ENCODE results near the gene IL32. TPM values are rescaled to one million over a fixed set of nuclear protein-coding genes. Genes with fewer than 3 reads are reported as not detected.

IL32 gene
- total RNA-seq, 1 experiment from 2014 or later: 4.7 TPM

DNA sequence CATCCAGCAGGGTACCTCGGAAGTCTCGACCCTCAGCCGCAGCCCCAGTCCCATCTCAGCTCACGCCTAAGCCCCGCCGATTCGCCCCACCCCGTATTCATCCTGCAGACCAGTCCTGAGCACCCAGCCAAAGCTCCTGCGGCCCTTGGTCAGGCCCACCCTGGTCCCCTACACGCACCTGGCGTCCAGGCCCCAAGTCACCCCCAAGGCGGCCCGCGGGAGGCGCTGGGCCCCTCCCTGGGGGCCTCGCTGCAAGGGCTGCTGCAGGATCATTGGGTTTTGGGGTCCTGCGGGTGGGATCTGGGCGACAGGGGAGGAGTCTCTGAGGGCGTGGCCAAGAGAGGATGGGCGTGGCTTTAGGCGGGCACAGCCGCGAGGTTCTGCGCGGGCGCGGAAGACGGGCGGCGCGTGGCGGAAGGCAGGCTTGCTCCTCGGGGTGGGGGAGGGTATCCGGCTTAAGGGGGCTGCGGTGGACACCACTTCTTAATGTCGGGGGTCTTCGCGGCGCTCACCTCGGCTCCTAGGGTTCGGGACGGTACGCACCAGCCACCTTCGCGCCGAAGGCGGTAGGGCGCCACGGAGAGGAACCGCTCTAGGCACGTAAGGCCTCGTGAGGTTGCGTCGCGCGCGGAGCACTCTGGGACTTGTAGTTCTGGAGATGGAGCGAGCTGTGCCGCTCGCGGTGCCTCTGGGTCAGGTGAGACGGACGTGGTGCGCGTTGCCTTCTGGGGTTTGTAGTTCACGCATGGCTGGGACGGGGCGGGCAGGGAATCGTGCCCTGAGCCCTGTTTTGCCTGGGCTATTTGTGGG is 41.6 kb upstream of the IL32 start, which contains the start of the genes HCFC1R1 and THOC6 (continued):
- TF ChIP-seq FOXJ3 (CRISPR knock-in tag; IDR thresholded peaks at IDR 0.05; ENCODE audit: borderline replicate concordance) (no peak), NR1H2 (CRISPR knock-in tag; IDR thresholded peaks at IDR 0.05) (no peak), ZNF396 (CRISPR knock-in tag; IDR thresholded peaks at IDR 0.05; ENCODE audit: borderline replicate concordance) (no peak), TCF7 (CRISPR knock-in tag; IDR thresholded peaks at IDR 0.05; ENCODE audit: low read depth) (no peak), SOX15 (CRISPR knock-in tag; IDR thresholded peaks at IDR 0.05) (no peak), RELA (CRISPR knock-in tag; IDR thresholded peaks at IDR 0.05; ENCODE audit: borderline replicate concordance) (0 out of 2 replicates have a peak, but pooled peaks have one; percentile 79), CBFB (CRISPR knock-in tag; IDR thresholded peaks at IDR 0.05; ENCODE audit: low read depth) (no peak), FOXK1 (CRISPR knock-in tag; IDR thresholded peaks at IDR 0.05) (peak; percentile 39; the same call in 1 of the 2 replicates), SMAD4 (CRISPR knock-in tag; IDR thresholded peaks at IDR 0.05) (no peak), SMAD3 (CRISPR knock-in tag; IDR thresholded peaks at IDR 0.05; ENCODE audit: borderline replicate concordance) (no peak), NFATC4 (CRISPR knock-in tag; IDR thresholded peaks at IDR 0.05) (peak; percentile 85)
- TF ChIP-seq, protein P1, sequence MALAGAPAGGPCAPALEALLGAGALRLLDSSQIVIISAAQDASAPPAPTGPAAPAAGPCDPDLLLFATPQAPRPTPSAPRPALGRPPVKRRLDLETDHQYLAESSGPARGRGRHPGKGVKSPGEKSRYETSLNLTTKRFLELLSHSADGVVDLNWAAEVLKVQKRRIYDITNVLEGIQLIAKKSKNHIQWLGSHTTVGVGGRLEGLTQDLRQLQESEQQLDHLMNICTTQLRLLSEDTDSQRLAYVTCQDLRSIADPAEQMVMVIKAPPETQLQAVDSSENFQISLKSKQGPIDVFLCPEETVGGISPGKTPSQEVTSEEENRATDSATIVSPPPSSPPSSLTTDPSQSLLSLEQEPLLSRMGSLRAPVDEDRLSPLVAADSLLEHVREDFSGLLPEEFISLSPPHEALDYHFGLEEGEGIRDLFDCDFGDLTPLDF (CRISPR knock-in tag; IDR thresholded peaks at IDR 0.05): no peak
- TF ChIP-seq, protein P2, sequence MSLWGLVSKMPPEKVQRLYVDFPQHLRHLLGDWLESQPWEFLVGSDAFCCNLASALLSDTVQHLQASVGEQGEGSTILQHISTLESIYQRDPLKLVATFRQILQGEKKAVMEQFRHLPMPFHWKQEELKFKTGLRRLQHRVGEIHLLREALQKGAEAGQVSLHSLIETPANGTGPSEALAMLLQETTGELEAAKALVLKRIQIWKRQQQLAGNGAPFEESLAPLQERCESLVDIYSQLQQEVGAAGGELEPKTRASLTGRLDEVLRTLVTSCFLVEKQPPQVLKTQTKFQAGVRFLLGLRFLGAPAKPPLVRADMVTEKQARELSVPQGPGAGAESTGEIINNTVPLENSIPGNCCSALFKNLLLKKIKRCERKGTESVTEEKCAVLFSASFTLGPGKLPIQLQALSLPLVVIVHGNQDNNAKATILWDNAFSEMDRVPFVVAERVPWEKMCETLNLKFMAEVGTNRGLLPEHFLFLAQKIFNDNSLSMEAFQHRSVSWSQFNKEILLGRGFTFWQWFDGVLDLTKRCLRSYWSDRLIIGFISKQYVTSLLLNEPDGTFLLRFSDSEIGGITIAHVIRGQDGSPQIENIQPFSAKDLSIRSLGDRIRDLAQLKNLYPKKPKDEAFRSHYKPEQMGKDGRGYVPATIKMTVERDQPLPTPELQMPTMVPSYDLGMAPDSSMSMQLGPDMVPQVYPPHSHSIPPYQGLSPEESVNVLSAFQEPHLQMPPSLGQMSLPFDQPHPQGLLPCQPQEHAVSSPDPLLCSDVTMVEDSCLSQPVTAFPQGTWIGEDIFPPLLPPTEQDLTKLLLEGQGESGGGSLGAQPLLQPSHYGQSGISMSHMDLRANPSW (CRISPR knock-in tag; conservative IDR thresholded peaks at IDR 0.05; ENCODE audit: low read depth): no peak
- TF ChIP-seq, protein P3, sequence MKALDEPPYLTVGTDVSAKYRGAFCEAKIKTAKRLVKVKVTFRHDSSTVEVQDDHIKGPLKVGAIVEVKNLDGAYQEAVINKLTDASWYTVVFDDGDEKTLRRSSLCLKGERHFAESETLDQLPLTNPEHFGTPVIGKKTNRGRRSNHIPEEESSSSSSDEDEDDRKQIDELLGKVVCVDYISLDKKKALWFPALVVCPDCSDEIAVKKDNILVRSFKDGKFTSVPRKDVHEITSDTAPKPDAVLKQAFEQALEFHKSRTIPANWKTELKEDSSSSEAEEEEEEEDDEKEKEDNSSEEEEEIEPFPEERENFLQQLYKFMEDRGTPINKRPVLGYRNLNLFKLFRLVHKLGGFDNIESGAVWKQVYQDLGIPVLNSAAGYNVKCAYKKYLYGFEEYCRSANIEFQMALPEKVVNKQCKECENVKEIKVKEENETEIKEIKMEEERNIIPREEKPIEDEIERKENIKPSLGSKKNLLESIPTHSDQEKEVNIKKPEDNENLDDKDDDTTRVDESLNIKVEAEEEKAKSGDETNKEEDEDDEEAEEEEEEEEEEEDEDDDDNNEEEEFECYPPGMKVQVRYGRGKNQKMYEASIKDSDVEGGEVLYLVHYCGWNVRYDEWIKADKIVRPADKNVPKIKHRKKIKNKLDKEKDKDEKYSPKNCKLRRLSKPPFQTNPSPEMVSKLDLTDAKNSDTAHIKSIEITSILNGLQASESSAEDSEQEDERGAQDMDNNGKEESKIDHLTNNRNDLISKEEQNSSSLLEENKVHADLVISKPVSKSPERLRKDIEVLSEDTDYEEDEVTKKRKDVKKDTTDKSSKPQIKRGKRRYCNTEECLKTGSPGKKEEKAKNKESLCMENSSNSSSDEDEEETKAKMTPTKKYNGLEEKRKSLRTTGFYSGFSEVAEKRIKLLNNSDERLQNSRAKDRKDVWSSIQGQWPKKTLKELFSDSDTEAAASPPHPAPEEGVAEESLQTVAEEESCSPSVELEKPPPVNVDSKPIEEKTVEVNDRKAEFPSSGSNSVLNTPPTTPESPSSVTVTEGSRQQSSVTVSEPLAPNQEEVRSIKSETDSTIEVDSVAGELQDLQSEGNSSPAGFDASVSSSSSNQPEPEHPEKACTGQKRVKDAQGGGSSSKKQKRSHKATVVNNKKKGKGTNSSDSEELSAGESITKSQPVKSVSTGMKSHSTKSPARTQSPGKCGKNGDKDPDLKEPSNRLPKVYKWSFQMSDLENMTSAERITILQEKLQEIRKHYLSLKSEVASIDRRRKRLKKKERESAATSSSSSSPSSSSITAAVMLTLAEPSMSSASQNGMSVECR (CRISPR knock-in tag; IDR thresholded peaks at IDR 0.05; ENCODE audit: borderline replicate concordance): peak; percentile 93
- TF ChIP-seq, protein P4, sequence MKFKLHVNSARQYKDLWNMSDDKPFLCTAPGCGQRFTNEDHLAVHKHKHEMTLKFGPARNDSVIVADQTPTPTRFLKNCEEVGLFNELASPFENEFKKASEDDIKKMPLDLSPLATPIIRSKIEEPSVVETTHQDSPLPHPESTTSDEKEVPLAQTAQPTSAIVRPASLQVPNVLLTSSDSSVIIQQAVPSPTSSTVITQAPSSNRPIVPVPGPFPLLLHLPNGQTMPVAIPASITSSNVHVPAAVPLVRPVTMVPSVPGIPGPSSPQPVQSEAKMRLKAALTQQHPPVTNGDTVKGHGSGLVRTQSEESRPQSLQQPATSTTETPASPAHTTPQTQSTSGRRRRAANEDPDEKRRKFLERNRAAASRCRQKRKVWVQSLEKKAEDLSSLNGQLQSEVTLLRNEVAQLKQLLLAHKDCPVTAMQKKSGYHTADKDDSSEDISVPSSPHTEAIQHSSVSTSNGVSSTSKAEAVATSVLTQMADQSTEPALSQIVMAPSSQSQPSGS (CRISPR knock-in tag; IDR thresholded peaks at IDR 0.05; ENCODE audit: borderline replicate concordance, low read depth): no peak
- TF ChIP-seq, protein P5, sequence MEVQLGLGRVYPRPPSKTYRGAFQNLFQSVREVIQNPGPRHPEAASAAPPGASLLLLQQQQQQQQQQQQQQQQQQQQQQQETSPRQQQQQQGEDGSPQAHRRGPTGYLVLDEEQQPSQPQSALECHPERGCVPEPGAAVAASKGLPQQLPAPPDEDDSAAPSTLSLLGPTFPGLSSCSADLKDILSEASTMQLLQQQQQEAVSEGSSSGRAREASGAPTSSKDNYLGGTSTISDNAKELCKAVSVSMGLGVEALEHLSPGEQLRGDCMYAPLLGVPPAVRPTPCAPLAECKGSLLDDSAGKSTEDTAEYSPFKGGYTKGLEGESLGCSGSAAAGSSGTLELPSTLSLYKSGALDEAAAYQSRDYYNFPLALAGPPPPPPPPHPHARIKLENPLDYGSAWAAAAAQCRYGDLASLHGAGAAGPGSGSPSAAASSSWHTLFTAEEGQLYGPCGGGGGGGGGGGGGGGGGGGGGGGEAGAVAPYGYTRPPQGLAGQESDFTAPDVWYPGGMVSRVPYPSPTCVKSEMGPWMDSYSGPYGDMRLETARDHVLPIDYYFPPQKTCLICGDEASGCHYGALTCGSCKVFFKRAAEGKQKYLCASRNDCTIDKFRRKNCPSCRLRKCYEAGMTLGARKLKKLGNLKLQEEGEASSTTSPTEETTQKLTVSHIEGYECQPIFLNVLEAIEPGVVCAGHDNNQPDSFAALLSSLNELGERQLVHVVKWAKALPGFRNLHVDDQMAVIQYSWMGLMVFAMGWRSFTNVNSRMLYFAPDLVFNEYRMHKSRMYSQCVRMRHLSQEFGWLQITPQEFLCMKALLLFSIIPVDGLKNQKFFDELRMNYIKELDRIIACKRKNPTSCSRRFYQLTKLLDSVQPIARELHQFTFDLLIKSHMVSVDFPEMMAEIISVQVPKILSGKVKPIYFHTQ (CRISPR knock-in tag; IDR thresholded peaks at IDR 0.05): 0 out of 2 replicates have a peak, but pooled peaks have one; percentile 5
- TF ChIP-seq, protein P6, sequence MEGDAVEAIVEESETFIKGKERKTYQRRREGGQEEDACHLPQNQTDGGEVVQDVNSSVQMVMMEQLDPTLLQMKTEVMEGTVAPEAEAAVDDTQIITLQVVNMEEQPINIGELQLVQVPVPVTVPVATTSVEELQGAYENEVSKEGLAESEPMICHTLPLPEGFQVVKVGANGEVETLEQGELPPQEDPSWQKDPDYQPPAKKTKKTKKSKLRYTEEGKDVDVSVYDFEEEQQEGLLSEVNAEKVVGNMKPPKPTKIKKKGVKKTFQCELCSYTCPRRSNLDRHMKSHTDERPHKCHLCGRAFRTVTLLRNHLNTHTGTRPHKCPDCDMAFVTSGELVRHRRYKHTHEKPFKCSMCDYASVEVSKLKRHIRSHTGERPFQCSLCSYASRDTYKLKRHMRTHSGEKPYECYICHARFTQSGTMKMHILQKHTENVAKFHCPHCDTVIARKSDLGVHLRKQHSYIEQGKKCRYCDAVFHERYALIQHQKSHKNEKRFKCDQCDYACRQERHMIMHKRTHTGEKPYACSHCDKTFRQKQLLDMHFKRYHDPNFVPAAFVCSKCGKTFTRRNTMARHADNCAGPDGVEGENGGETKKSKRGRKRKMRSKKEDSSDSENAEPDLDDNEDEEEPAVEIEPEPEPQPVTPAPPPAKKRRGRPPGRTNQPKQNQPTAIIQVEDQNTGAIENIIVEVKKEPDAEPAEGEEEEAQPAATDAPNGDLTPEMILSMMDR (IDR thresholded peaks at IDR 0.05): no peak
- TF ChIP-seq, protein P7, sequence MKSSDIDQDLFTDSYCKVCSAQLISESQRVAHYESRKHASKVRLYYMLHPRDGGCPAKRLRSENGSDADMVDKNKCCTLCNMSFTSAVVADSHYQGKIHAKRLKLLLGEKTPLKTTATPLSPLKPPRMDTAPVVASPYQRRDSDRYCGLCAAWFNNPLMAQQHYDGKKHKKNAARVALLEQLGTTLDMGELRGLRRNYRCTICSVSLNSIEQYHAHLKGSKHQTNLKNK (CRISPR knock-in tag; IDR thresholded peaks at IDR 0.05): peak; percentile 75

Data from WTC11 (cell line).